GM23248 (cell line): ENCODE data around the gene EGFR. TPM values are rescaled to one million over a fixed set of nuclear protein-coding genes. Genes with fewer than 3 reads are reported as not detected.

Source experiments
- DNase-seq: peaks from one replicate; pipeline ENCODE4 v3.0.0-alpha.2; 2015
- H2AFZ ChIP-seq: fragments of 200-600 bp; sonication (generic); 2 replicates; pipeline ENCODE4 v1.6.1; 2016; ENCODE audit warnings: antibody characterized with exemption
- H3F3A ChIP-seq: fragments of 200-600 bp; sonication (generic); 2 replicates; pipeline ENCODE4 v1.6.1; 2016; ENCODE audit warnings: mild to moderate bottlenecking, antibody characterized with exemption, mixed run types; ENCODE audit not compliant: insufficient read depth
- H3K27ac ChIP-seq: fragments of 200-600 bp; sonication (generic); 2 replicates; pipeline ENCODE4 v1.5.1; 2016; ENCODE audit warnings: mild to moderate bottlenecking
- H3K27me3 ChIP-seq: fragments of 200-600 bp; sonication (generic); replicated peaks from 2 replicates; pipeline ENCODE4 v1.6.1; 2016; ENCODE audit warnings: mild to moderate bottlenecking; ENCODE audit not compliant: insufficient read depth
- H3K36me3 ChIP-seq: fragments of 200-600 bp; sonication (generic); 2 replicates; pipeline ENCODE4 v1.6.1; 2016; ENCODE audit warnings: low read depth, mild to moderate bottlenecking
- H3K4me1 ChIP-seq: fragments of 200-600 bp; sonication (generic); 2 replicates; pipeline ENCODE4 v1.6.1; 2016; ENCODE audit warnings: mild to moderate bottlenecking; ENCODE audit not compliant: insufficient read depth
- H3K4me2 ChIP-seq: fragments of 200-600 bp; sonication (generic); one replicate; pipeline ENCODE4 v1.6.1; 2016; ENCODE audit warnings: mild to moderate bottlenecking; ENCODE audit not compliant: unreplicated experiment
- H3K4me3 ChIP-seq: fragments of 200-600 bp; sonication (generic); 2 replicates; pipeline ENCODE4 v1.5.1; 2016; ENCODE audit warnings: mild to moderate bottlenecking
- H3K79me2 ChIP-seq: fragments of 200-600 bp; sonication (generic); 2 replicates; pipeline ENCODE4 v1.6.1; 2016; ENCODE audit warnings: mild to moderate bottlenecking; ENCODE audit not compliant: insufficient read depth
- H3K9ac ChIP-seq: fragments of 200-600 bp; sonication (generic); 2 replicates; pipeline ENCODE4 v1.6.1; 2016; ENCODE audit warnings: mild to moderate bottlenecking
- H3K9me2 ChIP-seq: fragments of 200-600 bp; sonication (generic); 2 replicates; pipeline ENCODE4 v1.6.1; 2016; ENCODE audit warnings: mixed run types, mild to moderate bottlenecking, moderate library complexity; ENCODE audit not compliant: insufficient read depth
- H3K9me3 ChIP-seq: fragments of 200-600 bp; sonication (generic); one replicate; pipeline ENCODE4 v1.6.1; 2017; ENCODE audit warnings: low read depth
- H4K20me1 ChIP-seq: fragments of 200-600 bp; sonication (generic); 2 replicates; pipeline ENCODE4 v1.6.0; 2016; ENCODE audit not compliant: insufficient read depth
- EZH2 ChIP-seq: fragments of 200-600 bp; sonication (generic); IDR thresholded peaks from 2 replicates; pipeline ENCODE4 v1.6.1; 2018; ENCODE audit warnings: antibody characterized with exemption, mild to moderate bottlenecking; ENCODE audit not compliant: insufficient read depth, poor library complexity, severe bottlenecking
- EZH2phosphoT487 ChIP-seq: fragments of 200-600 bp; sonication (generic); IDR thresholded peaks from 2 replicates; pipeline ENCODE4 v1.6.1; 2018; ENCODE audit warnings: antibody characterized with exemption, moderate library complexity, mild to moderate bottlenecking, low read depth; ENCODE audit not compliant: insufficient read depth
- WGBS, 2 experiments: methylation state at CpG; one replicate each; pipeline ENCODE4 v1.1.6; 2015 to 2017; ENCODE audit warnings: low lambda C conversion rate in 2 of 2, low coverage in 1 of 2; ENCODE audit errors: missing lambda C conversion rate in 2 of 2; 5-methylcytosine and 5-hydroxymethylcytosine counted together
- in situ Hi-C: fragments of 300-500 bp; cut with MboI; formaldehyde crosslinking; loops from 2 replicates; pipeline ENCODE4 v1.15.0; 2020
- polyA plus RNA-seq: library from polyadenylated mRNA; unstranded; fragments of >200 nt; fragmentation: Nextera tagmentation; extraction: Ambion mirVana; gene quantifications from 2 replicates; pipeline ENCODE4 v1.2.1, GENCODE V29; 2016
- total RNA-seq: library from RNA; depleted of rRNA; stranded (reverse); fragments of >200 nt; shearing (Covaris generic); gene quantifications from 2 replicates; pipeline ENCODE4 v1.2.3, GENCODE V29; 2014

The EGFR gene
- total and polyA plus RNA-seq, 2 experiments from 2014 or later: 48.7 to 53.5 TPM

DNA sequence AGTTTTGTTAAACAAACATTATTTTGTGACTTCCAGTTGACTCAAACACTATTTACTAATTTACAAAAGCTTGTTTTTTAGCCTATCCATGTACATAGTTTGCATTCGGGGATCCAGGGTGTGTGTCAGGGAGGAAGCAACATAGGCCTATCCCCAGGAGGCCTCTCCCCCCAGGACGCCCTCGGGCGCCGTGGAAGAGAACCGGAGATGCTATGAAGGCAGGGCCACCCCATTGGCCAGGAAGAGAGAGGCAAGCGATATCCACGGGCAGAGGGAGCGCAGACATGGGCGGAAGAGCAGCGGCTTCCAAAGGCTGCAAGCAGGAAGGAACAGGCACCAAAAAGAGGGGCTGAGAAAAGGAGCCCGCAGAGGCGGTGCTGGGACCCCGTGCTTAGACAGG lies 38.3 kb upstream of the EGFR start:
- H3K27me3 ChIP-seq: no peaks in the 10 kb centered on the region
- H4K20me1 ChIP-seq: no peaks in the 10 kb centered on the region
- H3K9ac ChIP-seq: no peak overlapping the region
- no peak for DNase-seq
- H3K4me2 ChIP-seq: no peak overlapping the region
- no peaks in the 10 kb centered on the region for H3K9me3 ChIP-seq
- 95 to 96% methylated on average over 14 of the region's 14 CpGs for WGBS, 2 experiments
- in situ Hi-C loops: no loop called here
- no peak for TF ChIP-seq EZH2phosphoT487
- TF ChIP-seq EZH2: no peak
- H2AFZ ChIP-seq: no peak overlapping the region
- no peaks in the 10 kb centered on the region for H3K9me2 ChIP-seq
- H3K79me2 ChIP-seq: no peaks in the 10 kb centered on the region
- H3K36me3 ChIP-seq: no peaks in the 10 kb centered on the region
- peaks cover 12% of the 10 kb centered on the region for H3F3A ChIP-seq
- peaks cover 4% of the 10 kb centered on the region for H3K4me1 ChIP-seq
- no peak overlapping the region for H3K27ac ChIP-seq
- H3K4me3 ChIP-seq: no peak overlapping the region

DNA sequence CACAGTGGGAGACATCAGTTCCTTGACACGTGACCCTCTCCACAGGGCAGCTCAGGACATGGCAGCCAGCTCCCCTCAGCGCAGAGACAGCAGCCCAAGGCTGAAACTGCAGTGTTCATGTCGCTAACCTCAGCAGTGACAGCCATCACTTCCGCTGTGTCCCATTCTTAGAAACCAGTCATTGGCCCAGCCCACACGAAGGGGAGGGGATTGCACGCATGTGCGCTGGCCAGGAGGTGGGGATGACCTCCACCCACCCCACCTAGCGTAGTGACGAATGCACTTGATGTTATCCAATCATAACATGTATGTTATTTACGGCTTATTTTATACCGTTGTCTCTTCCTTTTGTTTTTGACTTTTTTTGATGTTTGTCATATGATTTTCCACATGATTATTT lies 36.9 kb upstream of the EGFR start:
- Histone ChIP-seq H3K9ac (no peak overlapping the region), H3K36me3 (no peaks in the 10 kb centered on the region), H2AFZ (no peak overlapping the region), H3K79me2 (no peaks in the 10 kb centered on the region), H4K20me1 (no peaks in the 10 kb centered on the region), H3K4me1 (peaks cover 13% of the 10 kb centered on the region), H3K27me3 (no peaks in the 10 kb centered on the region), H3K27ac (no peak overlapping the region), H3K4me2 (no peak overlapping the region), H3F3A (peaks cover 22% of the 10 kb centered on the region), H3K4me3 (no peak overlapping the region), H3K9me2 (no peaks in the 10 kb centered on the region), H3K9me3 (no peaks in the 10 kb centered on the region)
- in situ Hi-C loops: no loop called here
- TF ChIP-seq EZH2: no peak
- TF ChIP-seq EZH2phosphoT487: no peak
- DNase-seq: no peak
- 90 to 92% methylated on average over 11 of the region's 11 CpGs for WGBS, 2 experiments

DNA sequence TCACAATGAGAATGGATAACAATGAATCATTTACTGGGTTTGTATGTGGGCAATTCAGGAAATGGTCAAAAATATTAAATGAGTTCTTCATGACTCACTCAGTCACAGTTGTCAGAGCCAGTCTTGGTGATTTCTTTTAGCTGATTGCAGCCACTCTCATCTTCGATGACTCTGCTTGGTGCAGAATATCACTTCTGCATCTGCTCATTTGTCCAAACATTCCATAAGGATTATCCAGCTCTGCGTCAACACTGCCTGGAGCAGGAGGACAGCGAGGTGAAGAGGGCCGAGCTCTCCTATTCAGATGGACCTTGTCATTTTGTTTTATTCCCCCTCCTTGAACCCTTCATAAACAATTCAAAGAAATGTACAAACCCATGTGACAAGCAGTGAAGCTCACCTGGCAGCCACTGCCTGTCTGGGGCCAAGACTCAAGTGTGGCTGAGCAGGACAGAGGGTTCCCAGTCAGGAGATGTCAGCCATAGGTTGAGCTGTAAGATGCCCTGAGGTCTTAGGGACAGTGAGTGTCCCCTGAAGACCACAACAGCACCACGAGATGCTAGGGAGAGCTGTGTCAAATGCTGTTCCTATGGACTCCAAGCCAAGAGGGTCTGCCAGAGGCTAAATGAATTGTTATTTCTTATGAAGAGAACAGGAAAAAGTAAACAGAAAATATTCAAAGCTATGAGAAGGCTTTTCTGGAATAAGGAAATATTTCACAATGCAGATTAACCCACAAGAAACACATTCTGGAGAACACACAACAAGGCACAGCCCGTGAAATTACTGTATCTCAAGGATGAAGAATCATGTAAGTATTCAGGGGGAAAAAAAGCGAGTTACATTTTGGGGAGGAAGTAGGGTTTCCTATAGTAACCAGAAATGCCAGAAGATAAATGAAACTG lies 33.1 kb upstream of the EGFR start:
- Histone ChIP-seq H3K27me3 (no peaks in the 10 kb centered on the region), H4K20me1 (no peaks in the 10 kb centered on the region), H3F3A (peaks cover 25% of the 10 kb centered on the region), H3K79me2 (no peaks in the 10 kb centered on the region), H2AFZ (peak overlapping the region; percentile 36), H3K36me3 (no peaks in the 10 kb centered on the region), H3K9ac (peak overlapping the region; percentile 43), H3K27ac (peak overlapping the region; percentile 71), H3K4me2 (peak overlapping the region; percentile 58), H3K9me3 (no peaks in the 10 kb centered on the region), H3K4me3 (peak overlapping the region; percentile 28; the same call in 1 of the 2 replicates), H3K4me1 (peaks cover 18% of the 10 kb centered on the region), H3K9me2 (no peaks in the 10 kb centered on the region; the same call in 1 of the 2 replicates)
- no peak for TF ChIP-seq EZH2
- TF ChIP-seq EZH2phosphoT487: no peak
- WGBS, 2 experiments: 14 to 15% methylated on average over 7 of the region's 7 CpGs
- DNase-seq: peak; percentile 84
- in situ Hi-C loops: no loop called here

- Histone ChIP-seq H3K36me3 (no peaks in the 10 kb centered on the region), H3K79me2 (no peaks in the 10 kb centered on the region), H3K27ac (no peak overlapping the region), H3K4me1 (peaks cover 18% of the 10 kb centered on the region), H3K9me3 (no peaks in the 10 kb centered on the region), H4K20me1 (no peaks in the 10 kb centered on the region), H3K27me3 (no peaks in the 10 kb centered on the region), H3K4me3 (no peak overlapping the region), H3K4me2 (no peak overlapping the region), H3K9ac (no peak overlapping the region), H3K9me2 (no peaks in the 10 kb centered on the region; the same call in 1 of the 2 replicates), H3F3A (peaks cover 25% of the 10 kb centered on the region), H2AFZ (no peak overlapping the region)
- in situ Hi-C loops: no loop called here
- WGBS, 2 experiments: 84 to 88% methylated on average over 4 of the region's 4 CpGs
- no peak for TF ChIP-seq EZH2
- TF ChIP-seq EZH2phosphoT487: no peak
- no peak for DNase-seq
Observed at GRCh38 chr7:54986716-54987115, 32.1 kb upstream of the EGFR start.
